Pons (tissue), 1 donor: Measurements from ENCODE around the gene HOXB5.

Experiments
- DNase-seq: peaks from one replicate; pipeline ENCODE4 v3.0.0-alpha.2; 2016; ENCODE audit warnings: low spot score

Gene HOXB5

DNA sequence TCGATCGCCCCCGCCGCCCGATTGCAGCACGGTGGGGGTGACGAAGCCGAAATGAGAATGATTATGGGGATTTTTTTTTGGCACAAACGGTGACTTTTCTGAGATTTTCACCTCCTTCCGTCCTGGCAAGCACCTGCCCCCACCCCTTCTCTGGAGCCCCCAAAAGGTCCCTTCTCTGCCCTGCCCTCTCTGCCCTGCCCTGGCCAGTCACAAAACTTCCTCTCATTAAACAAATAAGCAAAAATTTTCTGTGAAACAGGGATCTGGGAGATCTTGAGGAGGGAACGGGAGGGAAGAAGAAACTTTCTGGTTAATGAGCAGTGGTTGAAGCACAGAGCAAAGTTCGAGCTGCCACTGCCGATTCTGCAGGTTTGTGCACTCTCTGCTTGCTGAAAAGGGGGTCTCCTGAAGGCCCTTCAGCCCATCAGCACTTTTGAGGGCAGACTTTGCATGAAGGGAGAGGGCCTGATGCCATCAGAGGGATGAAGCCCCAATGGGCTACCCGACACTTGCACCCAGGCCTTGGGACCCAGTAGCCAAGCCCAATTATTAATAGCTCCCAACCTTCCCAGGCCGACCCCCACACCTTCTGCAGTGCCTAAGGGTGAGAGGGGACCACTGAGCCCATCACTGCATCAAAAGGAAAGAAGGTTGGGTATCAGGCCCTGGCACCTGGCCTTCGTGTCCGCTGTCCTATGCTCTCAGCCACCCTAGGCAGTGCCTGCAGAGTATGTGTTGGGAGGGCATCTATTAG is 22.6 kb upstream of the HOXB5 start:
- no peak for DNase-seq

DNA sequence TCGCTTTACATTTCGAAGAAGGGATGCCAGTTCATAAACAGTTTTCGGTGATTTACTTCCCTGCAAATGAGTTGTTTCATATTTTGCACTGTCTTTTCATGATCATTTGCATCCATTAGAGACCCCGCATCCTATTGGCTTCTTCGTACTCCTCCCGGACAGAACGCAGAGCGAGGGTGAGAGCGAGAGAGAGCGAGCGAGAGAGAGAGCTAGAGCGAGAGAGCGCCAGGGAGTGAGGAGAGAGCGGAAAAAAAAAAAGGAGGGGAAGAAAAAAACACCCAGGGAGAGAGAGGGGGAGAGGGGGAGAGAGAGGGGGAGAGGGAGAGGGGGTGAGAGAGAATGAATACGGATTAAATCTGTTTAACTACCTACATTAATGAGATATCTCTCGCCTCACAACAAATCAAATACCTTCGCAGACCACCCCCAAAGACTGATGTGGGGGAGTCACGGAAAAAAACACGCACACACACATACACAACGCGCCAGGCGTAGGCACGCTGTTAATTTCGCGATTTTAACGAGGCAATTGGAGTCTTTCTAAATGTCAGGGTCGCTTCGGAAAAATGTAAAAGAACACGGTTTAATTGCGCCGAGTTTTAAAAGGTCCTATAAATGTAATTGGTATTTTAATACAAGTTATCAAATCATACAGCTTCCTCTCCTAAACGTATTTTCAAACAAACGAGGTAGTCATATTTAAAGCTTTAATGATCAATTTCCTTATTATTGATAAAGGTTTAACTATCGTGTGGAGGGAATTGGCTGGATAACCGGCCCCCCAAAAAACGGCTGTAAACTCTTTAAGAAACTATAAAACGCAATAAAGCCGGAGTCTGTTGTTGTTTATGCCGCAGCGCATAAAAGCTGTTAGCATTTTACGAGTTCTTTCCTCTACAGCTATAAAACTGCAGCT is 21.7 kb upstream of the HOXB5 start, which contains the start of gene HOXB8:
Gene HOXB8 (minus strand): TSS at position 246 of the 916 bp plus-strand sequence. CDS start 588 bp downstream, outside the sequence.
- no peak for DNase-seq

DNA sequence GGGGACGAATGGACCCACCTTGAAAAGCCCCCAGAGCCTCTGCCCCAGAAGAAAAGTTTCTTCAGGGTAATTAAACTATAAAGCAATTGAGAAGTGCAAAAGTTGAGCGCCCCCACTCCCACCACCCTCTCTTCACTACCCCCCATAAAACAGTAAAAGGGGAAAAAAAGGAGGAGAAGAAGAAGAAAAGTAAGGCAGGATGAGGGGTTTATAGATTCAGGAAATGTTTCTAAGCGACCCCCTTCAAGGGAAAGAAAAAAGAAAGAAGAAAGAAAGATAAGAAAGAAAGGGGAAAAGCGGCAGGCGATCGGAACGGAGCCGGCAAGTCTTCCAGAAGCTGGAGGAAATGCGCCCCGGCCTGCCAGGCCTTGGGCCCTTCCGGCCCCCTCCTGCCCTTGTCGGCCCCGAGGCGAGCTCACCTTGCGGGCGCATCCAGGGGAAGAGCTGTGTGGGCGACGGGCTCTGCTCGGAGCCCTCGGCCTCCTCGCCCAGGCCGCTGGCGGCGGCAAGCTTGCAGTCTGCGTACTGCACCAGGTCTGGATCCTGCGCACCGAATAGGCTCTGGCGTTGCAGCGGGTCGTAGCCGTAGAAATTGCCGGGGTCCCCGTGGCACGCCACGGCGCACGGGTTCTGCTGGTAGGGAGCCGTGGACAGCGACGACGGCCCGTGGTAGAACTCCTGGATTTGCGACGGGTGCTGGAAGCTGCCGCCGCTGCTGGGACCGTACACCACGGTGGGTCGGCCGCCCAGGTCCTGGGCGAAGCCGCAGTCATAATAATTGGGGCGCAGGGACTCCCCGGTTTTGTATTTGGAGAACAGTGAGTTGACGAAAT is 20.5 kb upstream of the HOXB5 start:
- no peak for DNase-seq

DNA sequence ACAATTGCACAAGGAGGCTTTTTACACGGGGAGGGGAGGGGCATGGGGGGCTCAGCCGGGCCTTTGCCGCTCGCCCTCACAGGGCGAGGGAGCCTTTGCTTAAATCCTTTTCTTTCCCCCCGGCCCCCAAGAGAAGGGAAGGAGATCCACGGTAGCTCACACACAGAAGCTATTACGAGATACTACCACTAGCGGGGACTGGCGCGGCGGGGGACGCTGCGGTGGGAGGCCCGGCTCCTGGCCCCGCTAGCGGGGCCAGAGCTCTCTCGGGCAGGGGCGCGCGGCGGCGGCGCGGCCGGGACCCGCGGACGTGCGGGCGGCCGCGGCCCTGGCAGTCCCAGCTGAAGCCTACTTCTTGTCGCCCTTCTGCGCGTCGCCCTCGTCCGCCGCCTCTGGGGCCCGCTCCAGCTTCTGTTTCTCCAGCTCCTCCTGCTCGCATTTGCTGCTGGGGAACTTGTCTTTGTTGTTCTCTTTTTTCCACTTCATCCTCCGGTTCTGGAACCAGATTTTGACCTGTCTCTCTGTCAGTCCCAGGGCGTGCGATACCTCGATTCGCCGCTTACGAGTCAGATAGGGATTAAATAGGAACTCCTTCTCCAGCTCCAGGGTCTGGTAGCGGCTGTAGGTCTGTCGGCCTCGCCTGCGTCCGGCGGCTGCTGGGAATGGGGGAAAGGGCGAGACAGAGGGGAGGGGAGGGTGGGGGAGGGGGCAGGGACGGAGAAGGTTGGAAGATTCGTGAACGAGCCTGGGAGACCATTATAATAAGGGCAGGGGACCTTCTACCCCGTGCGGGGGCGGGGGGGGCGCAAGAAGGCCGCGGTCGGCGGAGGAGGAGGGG is 19.5 kb upstream of the HOXB5 start:
- DNase-seq = no peak

DNA sequence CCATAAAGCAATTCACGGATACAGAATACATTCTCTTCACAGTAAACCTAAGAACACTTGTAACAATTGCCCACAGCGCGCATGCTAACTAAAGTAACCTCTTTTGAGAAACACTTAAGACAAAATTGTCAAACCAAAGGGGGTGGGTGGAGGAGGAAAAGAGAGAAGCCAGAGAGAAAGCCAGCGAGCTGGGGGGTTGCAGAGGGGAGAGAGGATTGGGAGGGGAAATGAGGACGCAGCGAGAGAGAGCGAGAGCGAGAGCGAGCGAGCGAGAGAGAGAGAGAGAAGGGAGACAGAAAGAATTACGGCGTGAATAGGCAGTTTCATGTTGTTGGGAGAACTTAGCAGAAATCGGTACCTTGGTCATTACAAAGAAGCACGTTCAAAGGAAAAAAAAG is 18.9 kb upstream of the HOXB5 start:
- no peak for DNase-seq

DNA sequence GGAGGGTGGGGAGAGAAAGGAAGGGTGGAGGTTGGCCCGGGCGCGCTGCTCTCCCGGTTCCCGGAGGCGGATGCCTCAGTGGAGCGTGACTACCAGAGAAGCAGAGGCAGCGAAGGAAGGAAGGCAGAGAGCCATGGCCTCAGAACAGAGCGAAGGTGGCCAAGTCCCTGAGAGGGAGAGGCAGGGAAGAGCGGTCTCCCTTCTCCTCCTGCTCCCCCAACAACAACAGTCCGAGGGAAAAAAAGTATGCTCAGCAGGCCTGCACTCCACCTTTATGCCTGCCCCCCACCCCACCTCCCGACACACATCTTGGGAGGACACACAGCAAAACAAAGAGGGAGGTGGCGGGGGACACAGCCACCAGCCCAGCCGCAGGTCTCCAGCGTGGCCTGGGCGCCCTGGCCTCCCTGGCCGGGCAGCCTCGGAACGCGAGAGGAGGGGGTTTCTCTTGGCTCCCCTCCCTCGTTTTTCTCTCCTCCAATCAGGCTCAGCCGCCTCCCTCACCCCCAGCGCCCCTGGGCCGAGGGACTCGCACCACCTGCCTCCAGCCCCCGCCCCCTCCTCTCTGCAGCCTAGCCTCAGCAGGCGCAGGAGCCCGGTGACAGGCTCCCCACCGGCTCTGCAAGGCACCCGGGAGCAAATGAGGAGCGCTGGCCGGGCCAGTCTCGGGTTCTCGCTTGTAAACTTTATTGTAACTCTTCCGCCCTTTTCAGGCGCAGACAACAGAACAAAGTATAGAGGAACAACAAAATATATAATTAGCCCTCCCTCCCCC is 18.3 kb upstream of the HOXB5 start:
- DNase-seq = no peak

DNA sequence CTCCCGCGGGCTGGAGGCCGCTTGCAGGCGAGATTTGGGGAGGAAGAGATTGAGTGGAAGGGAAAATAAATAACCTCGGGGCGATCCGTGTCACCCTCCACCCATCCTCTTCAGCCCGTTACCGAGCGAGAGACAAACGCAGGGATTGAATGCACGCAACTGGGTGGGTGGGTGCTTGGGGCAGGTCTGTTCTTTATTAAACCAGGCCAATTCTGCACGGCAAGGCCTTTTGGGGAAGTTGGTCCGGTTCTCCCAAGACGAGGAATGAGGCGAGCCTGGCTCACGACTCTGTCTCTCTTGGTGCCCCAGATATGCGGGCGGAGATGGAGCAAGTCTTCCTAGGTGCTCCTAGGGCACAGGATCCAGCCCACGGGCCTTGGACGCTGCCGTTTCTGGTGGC is 17.6 kb upstream of the HOXB5 start:
- DNase-seq = no peak

DNA sequence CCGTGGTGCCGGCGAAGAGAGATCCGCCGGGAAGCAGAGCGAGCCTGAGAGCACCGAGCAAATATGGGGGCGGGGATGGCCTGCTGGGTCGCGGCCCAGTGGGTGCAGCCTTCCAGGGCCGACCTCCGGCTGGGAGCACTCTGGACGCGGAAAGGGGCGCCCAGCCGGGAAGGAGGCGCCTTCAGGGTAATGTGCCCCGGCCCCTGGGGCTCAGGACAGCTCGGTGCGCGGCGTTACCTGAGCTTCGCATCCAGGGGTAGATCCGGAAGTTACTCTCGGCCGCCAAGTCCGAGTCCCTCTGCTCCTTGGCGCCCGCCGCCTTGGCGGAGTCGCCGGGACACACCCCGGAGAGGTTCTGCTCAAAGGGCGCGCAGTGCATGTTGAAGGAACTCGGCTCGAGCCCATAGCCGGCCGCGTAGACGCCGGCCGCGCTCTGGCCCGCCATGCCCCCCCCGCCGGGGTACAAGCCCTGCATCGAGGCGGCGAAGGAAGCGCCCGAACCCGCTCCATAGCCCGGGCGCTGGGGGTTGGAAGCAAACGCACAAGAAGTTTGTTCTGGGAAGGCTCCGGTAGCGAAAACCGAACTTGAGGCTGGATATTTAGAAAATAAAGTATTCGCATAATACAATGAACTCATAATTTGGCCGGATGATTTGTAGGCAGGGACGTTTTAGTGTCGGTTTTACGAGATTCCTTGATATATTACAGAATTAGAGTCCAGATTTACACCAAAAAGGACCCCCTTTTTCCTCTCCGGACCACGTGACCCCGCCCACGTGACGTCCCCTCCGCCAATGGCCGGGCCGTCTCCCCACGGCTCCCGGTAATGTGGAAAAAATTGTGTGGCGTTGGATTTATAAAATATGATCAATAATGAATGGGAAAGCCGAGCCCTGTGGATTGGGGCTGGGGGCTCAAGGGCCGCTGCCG is 17.0 kb upstream of the HOXB5 start, which contains the start of gene HOXB7:
Gene HOXB7 (minus strand): TSS at position 736 of the 930 bp plus-strand sequence. CDS start 99 bp downstream, at position 637.
- DNase-seq = no peak

DNA sequence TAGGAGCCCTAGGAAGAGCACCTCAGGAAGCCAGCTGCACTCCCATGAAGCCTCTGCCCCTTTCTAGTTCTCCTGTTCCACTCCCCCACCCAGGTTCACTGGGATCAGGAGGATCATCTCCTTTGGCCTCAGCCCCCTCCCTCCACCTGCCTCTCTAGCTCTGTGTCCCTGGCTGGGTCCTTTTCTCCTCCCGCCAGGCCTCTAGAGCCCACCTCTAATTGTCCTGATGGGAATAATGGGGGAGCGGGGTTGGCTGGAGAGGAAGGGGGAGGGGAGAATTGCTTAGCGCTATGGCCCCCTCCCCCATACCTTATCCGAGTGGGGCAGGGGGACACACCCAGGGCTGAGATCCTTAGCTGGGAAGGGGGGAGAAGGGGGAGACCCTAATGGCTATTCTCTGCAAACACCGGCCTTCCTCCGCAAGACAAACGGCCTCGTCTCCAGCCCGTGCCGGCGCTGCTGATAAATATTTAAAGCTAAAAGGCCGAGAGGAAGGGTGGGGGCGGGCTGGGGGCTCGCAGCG is 16.2 kb upstream of the HOXB5 start:
- no peak for DNase-seq

DNA sequence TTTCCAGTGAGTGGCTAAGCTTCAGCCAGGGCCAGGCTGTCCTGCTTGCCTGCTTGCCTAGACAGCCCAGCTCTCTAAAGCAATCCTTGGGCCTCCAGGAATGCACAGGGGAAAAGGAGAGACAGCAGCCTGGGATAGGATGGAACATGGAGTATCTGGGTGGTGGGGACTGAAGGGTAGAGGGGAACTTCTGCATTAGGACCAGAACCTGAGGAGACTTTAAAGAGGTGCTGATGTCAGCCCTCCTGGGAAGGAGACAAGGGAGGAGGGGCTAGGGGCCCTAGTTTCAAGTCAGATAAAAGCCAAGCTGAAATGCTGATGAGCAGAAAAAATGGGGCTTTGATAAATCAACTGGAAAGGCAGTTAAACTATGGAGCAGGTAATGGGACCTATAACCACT is 15.5 kb upstream of the HOXB5 start:
- DNase-seq = no peak

DNA sequence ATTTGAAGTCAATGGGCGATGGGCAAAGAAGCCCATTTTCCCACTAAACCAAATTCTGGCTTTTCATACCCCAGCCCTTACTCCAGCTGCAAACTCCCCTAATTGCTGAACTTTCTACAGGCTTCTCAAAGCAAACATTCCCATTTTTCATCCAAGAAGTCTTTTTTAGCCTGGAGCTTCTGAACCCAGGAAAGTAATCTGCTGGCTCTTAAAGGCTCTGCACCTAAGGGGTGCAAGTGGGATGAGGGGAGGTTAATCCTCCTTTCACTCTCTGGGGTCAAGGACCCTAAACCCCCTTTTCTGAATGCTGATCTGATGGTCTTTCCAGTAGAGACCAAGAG is 14.9 kb upstream of the HOXB5 start:
- no peak for DNase-seq

DNA sequence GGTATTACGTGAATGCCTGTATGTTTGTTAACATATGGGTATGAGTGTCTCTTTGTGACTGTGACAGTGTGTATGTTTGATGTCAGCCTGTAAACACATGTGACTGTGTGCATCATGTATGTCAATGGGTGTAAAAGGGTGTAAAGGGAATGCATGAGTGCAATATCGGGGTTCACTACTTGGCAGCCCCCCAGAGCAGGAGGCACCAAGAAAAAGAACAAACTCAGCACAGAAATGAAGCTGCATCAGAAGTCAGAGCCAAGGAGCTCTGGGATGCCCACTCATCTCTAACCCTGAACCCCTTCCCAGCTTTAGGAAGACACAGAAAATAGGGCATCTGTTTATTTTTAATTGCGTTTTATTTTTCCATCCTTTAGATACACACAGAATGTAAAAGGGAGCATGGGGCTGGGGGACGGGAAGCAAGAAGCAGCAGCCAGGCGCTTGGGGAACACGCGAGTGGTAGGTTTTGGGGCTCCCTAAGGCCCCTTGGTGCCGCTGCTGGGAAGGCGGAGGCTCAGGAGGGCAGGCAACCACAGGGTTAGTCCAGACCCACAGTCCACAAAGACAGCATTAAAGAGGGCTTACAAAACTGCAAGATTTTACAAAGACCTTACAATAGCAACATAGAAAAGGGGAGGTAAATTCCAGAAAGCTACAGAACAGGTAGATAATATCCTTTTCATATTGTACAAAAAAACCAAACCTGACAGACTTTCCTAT is 13.5 kb upstream of the HOXB5 start:
- DNase-seq = no peak

DNA sequence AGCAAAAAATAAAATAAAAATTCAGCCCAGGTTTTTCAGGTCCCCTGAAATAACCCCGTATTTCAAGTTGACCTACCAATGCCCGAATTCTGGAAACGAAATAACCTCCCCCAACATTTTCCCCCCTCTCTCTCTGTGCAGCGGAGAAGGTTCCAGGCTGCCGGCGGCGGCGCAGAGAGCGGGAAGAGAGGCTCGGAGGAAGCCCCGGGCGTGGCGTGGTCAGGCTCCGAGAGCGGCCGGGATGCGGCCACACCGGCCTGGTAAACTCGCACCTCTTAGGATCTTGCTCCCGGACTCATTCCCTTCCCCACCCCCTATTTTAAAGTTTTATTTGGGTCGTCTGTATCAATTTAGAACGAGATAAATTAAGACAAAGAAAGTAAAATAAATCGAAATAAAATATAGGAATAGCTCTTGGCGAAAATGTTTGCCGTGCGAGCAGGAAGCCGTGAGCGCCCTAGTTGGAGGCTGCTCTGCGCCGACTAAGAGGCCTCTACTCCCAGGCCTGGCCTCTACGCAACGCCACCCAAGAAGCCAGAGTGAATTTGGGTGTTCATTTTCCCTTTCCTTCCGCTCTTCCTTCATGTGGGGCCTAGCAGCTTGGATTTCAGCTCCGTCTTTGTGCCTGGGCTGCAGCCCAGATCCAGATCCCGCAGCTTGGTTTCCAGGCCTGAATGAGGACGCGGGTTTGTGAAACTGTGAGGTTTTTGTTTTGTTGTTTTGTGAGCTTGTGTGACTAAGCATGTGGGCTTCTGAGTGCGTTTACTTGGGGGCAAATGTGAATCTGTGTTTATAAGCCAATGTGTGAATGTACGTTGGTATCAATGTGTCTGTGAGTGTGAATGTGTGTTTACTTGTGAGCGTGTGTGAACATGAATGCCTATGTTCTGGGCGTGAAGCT is 12.7 kb upstream of the HOXB5 start:
- no peak for DNase-seq

DNA sequence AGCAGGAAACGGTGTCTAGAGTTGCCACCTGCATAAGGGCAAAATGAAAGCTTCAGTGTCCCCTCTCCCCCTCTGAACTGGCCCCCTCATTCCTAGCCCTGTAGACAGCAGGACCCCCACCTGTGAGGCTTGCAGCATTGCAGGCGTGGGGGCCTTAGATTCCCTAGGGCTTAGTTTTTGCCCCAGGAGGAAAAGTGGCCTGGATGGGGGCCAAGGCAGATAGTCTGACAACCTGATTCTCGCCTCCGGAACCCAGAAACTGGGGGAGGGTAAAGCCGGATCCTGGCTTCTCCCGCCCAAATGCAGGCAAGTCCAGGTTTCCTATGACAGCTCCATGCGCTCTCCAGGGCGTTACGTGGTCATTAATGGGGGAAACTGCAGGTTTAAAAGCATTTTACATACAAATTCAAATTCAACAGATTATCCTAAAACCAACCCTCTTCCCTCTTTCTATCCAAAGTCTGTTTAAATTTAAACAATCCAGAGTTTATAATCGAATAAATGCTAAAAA is 11.9 kb upstream of the HOXB5 start:
- no peak for DNase-seq

DNA sequence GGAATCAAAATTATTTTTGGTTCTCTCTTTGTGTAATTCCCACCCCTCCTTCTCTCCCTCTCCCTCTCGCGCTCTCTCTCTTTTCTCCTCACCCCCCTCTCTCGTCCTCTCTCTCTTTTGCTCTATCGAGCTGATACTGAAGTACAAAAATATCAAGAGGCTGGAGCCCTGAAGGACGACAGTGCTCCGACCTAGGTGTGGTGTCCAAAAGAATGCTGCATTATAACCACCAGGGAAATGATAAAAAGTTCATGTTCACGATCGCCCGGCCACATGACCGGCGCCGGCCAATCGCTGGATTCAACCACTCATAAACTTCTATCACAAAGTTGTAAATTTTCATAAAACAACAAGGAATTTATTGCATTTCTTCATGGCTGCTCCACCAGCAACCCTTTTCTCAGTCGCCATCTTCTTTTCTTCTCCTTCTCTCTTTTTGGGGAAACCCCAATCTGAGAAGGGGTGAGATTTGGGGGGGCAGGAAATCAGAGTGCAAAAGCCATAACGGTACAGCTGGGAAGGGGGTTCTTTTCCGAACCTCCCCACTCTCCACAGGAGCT is 11.3 kb upstream of the HOXB5 start, which contains the start of gene HOXB6:
Gene HOXB6 (minus strand): TSS at position 217 of the 560 bp plus-strand sequence. CDS start 6,836 bp downstream, outside the sequence.
- no peak for DNase-seq

DNA sequence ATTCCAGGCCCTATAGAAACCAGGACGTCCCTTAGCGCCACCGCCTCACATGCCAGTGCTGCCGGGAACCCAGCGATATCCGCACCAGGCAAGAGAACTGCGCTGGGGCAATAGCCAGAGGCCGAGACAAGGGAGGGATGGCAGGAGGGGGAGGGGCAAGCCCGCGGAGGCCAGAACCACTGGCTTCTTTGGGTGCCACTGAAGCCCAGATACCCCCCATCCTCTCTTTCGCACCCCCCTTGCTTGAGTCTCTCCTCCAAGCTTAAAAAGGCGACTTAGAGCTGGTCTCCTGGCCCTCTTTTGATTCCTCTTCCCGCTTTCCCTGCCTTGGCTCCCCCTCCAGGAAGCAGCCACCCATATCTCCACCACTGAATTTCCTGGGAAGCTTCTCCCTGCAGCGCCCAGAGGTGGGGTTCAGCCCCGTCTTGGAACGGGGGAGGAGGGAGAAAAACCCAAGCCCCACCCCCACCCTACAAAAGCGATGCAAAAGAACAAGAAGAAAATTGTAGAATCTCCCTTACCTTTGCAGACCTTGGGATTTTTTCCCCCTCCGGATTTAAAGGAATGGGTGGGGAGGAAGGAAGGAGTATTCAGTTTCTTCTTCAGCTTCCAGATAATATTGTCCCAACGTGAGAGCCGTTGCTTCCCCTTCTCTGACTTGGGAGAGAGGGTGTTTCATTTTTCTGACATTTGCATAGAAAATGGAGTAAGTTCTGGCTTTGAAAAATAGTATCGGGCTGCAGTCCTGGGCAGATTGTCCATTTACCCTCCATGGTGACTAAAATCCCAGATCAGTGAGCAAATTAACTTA is 10.6 kb upstream of the HOXB5 start:
- DNase-seq = no peak
